ENCODE measurements around the gene RIOK2.

The RIOK2 gene

GRCh38 chr5:97125125-97125683, 57.8 kb downstream of the RIOK2 start:
- DNase-seq (ENCODE audit: low read depth, low spot score), result no peak

GRCh38 chr5:97124335-97124734, 58.7 kb downstream of the RIOK2 start:
- DNase-seq (ENCODE audit: low read depth, low spot score), result no peak

DNA sequence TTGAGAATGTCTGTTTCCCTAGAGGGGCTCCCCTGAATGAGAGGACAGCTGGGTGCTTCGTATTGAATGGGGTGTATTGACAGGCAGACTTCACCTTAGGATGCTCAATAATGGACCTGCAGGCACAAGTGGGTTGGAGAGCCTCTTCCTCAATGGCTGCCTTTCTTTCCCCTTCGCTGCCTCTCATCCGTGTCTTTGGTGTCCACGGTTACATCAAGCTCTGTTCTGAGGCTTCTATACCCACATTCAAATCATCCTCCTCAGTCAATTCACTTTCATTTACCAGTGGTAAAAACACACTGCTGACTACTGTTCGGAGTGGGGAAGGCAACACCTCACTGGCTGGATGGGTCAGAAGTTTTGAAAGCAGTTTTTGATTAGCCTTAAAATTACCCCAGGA, 61.2 kb downstream of the RIOK2 start:
- no peak for DNase-seq (ENCODE audit: low read depth, low spot score)

GRCh38 chr5:97120195-97120594, 62.9 kb downstream of the RIOK2 start:
- DNase-seq (ENCODE audit: low read depth, low spot score), result no peak

- DNase-seq (ENCODE audit: low read depth, low spot score), result no peak
Measured at GRCh38 chr5:97119007-97119390, 64.0 kb downstream of the RIOK2 start.

GRCh38 chr5:97118261-97119006, 64.6 kb downstream of the RIOK2 start:
- no peak for DNase-seq (ENCODE audit: low read depth, low spot score)

DNA sequence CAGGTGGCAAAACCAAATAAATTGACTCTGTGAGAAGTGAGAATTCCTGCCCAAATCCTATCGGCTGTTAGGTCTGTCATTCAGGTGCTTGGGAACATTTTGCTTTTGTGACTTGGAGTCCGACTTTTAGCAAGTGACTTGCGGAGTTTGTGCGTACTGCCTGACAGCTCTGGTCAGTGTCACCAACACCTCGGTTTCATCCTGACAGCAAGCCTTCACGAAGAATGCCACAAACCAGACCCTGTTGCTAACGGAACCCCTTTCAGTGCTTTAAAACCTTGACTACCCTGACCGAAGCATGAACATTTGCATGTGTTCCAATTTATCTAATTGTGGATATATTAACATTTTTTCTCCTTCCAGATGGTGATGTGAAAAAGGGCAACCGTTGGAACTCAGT, 67.1 kb downstream of the RIOK2 start:
- DNase-seq (ENCODE audit: low read depth, low spot score), result no peak

- DNase-seq (ENCODE audit: low read depth, low spot score), result no peak
Measured at GRCh38 chr5:97112230-97112629, 70.8 kb downstream of the RIOK2 start.

DNA sequence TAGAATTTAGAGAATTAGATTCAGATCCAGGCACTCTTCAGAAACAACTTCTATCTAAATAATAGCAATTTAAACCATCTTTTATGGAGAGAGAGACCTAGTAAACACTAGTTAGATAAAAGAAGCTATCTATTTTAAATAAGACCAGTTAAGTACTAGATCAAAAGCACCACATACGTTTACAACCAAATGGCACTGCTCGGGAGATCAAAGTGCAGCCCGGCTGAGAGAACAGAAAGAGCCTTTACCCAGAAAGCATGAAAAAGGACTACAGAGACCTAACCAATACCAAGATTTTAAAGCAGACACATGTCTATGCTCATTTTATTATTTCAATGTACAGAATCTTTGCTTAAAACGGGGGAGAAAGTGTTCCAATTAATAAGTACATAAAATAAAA, 71.4 kb downstream of the RIOK2 start:
- DNase-seq (ENCODE audit: low read depth, low spot score), result no peak

DNA sequence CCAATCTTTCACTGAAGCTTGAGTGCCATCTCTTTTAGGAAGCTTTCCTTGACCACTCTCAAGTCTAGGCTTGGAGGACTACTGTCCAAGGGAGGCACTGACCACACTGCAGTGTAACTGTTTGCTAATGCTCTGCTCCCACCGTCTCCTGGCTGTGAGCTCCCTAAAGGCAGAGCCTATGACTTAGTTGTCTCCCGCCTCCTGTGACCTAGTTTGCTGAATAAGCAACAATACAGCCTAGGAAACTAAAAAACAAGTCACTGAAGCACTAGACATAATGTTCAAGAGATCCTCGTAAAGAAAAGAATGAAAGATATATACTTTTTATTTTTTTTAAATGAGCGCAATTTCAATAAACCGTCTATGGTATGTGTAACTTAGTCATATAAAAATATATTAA, 72.0 kb downstream of the RIOK2 start:
- no peak for DNase-seq (ENCODE audit: low read depth, low spot score)
